Measurements from ENCODE around the gene TANGO2.

Gene TANGO2

DNA sequence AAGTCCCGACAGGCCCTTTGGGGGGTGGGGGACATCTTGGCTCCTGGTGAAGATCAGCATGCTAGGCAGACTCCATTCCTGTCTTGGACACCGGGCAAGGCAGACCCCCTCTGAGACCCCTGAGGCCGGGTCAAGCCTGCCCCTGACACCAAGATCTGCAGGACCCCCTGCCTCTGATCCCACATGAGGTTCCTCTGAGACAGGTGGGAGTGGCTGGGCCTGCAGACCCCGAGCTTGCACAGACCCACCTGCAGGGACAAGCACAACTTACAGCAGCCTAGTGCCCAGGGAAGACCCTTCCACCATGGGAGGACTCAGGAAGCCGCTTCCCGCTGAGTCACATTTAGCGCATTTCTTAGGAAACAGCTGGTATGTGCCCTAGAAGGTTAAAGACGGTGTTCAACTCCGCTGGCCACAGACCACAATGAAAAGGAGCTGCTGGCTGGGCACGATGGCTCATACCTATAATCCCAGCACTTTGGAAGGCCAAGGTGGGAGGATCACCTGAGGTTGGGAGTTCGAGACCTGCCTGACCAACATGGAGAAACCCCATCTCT, 19.8 kb upstream of the TANGO2 start:
- no peak for ATAC-seq (ENCODE audit: insufficient read depth, low read depth)

DNA sequence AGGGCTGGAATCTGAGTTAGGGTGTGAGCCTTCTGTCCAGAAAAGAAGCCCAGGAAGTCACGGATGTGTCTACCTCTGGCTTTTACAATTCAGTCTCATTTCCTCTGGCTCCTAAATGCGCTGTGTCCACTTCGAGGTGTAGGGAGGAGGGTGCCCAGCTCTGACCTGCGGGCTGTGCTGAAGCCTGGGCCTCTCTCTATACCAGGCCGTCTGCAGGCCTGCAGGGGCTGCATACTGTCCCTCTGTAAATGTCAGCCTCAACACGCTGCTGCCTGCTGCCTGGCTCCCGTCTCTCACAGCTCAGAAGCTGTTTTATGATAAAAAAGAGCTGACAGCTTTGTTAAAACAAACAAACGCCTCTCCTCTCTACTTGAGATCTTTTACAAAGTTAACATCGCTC, 18.8 kb upstream of the TANGO2 start:
- Histone ChIP-seq H4K20me1 (ENCODE audit: insufficient read depth, low read length) (peaks cover 16% of the 10 kb centered on the region; the same call in 1 of the 2 replicates), H3K9me3 (ENCODE audit: insufficient read depth, low read length, severe bottlenecking) (peaks cover 2% of the 10 kb centered on the region), H2AFZ (ENCODE audit: low read depth, low read length) (no peak overlapping the region), H3K27ac (ENCODE audit: low read length) (no peak overlapping the region), H3K4me2 (ENCODE audit: insufficient read depth, low read length) (no peak overlapping the region), H3K4me1 (ENCODE audit: insufficient read depth, low read length) (no peaks in the 10 kb centered on the region), H3K36me3 (ENCODE audit: insufficient read depth, low read length) (no peaks in the 10 kb centered on the region), H3K4me3 (ENCODE audit: low read depth in 1 of 2, low read length in 2 of 2) (no peak overlapping the region), H3K79me2 (ENCODE audit: insufficient read depth, low read length) (no peaks in the 10 kb centered on the region), H3K9ac (ENCODE audit: low read depth, low read length) (no peak overlapping the region), H3K27me3 (ENCODE audit: insufficient read depth, low read length, poor library complexity) (no peaks in the 10 kb centered on the region)
- DNase-seq = no peak
- TF ChIP-seq, protein P1, sequence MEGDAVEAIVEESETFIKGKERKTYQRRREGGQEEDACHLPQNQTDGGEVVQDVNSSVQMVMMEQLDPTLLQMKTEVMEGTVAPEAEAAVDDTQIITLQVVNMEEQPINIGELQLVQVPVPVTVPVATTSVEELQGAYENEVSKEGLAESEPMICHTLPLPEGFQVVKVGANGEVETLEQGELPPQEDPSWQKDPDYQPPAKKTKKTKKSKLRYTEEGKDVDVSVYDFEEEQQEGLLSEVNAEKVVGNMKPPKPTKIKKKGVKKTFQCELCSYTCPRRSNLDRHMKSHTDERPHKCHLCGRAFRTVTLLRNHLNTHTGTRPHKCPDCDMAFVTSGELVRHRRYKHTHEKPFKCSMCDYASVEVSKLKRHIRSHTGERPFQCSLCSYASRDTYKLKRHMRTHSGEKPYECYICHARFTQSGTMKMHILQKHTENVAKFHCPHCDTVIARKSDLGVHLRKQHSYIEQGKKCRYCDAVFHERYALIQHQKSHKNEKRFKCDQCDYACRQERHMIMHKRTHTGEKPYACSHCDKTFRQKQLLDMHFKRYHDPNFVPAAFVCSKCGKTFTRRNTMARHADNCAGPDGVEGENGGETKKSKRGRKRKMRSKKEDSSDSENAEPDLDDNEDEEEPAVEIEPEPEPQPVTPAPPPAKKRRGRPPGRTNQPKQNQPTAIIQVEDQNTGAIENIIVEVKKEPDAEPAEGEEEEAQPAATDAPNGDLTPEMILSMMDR (IDR thresholded peaks at IDR 0.05; ENCODE audit: borderline replicate concordance, extremely low read depth, low read length, poor library complexity, severe bottlenecking) = no peak
- no peak for TF ChIP-seq EZH2 (IDR thresholded peaks at IDR 0.05; ENCODE audit: borderline replicate concordance, low read depth, low read length, severe bottlenecking)
- ATAC-seq (ENCODE audit: insufficient read depth, low read depth) = no peak

More for the DNA sequence above, 19.8 kb upstream of the TANGO2 start:
- Histone ChIP-seq H4K20me1 (ENCODE audit: insufficient read depth, low read length) (peaks cover 18% of the 10 kb centered on the region; the same call in 1 of the 2 replicates), H3K27ac (ENCODE audit: low read length) (no peak overlapping the region), H3K4me3 (ENCODE audit: low read depth in 1 of 2, low read length in 2 of 2) (no peak overlapping the region), H3K4me1 (ENCODE audit: insufficient read depth, low read length) (no peaks in the 10 kb centered on the region), H3K4me2 (ENCODE audit: insufficient read depth, low read length) (no peak overlapping the region), H3K9ac (ENCODE audit: low read depth, low read length) (no peak overlapping the region), H3K79me2 (ENCODE audit: insufficient read depth, low read length) (no peaks in the 10 kb centered on the region), H3K27me3 (ENCODE audit: insufficient read depth, low read length, poor library complexity) (no peaks in the 10 kb centered on the region), H2AFZ (ENCODE audit: low read depth, low read length) (no peak overlapping the region), H3K36me3 (ENCODE audit: insufficient read depth, low read length) (no peaks in the 10 kb centered on the region), H3K9me3 (ENCODE audit: insufficient read depth, low read length, severe bottlenecking) (peaks cover 2% of the 10 kb centered on the region)
- DNase-seq = no peak
- no peak for TF ChIP-seq EZH2 (IDR thresholded peaks at IDR 0.05; ENCODE audit: borderline replicate concordance, low read depth, low read length, severe bottlenecking)
- TF ChIP-seq, protein P1 (IDR thresholded peaks at IDR 0.05; ENCODE audit: borderline replicate concordance, extremely low read depth, low read length, poor library complexity, severe bottlenecking) = no peak

DNA sequence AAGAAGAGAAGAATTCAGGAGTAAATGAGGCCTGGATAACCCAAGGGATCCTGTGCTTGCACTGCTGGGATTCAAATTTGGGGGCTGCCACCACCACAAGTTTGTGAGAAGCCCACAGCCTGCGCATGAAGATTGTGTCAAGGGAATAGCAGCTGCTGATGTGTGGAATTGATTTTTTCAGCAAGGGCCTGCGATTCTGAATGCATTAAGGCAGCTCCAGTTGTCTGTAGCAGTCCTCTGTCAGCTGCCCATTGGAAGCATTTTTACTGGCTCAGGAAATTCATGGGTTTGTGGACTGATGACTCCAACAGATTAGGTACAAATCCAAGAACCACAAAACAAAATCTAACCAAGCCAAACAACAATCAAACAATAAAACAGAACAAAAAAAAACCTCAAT, 18.3 kb upstream of the TANGO2 start:
- ATAC-seq (ENCODE audit: insufficient read depth, low read depth) (no peak), DNase-seq (no peak)
- H3K4me2 ChIP-seq (ENCODE audit: insufficient read depth, low read length) = no peak overlapping the region
- H3K4me1 ChIP-seq (ENCODE audit: insufficient read depth, low read length) = no peaks in the 10 kb centered on the region
- H3K27me3 ChIP-seq (ENCODE audit: insufficient read depth, low read length, poor library complexity) = no peaks in the 10 kb centered on the region
- no peaks in the 10 kb centered on the region for H3K36me3 ChIP-seq (ENCODE audit: insufficient read depth, low read length)
- H3K9ac ChIP-seq (ENCODE audit: low read depth, low read length) = no peak overlapping the region
- no peak overlapping the region for H3K27ac ChIP-seq (ENCODE audit: low read length)
- H3K79me2 ChIP-seq (ENCODE audit: insufficient read depth, low read length) = no peaks in the 10 kb centered on the region
- 0 out of 2 replicates have a peak, but pooled peaks cover 12% of the 10 kb centered on the region for H4K20me1 ChIP-seq (ENCODE audit: insufficient read depth, low read length)
- H3K9me3 ChIP-seq (ENCODE audit: insufficient read depth, low read length, severe bottlenecking) = peaks cover 2% of the 10 kb centered on the region
- TF ChIP-seq, protein P1 (IDR thresholded peaks at IDR 0.05; ENCODE audit: borderline replicate concordance, extremely low read depth, low read length, poor library complexity, severe bottlenecking) = no peak
- no peak for TF ChIP-seq EZH2 (IDR thresholded peaks at IDR 0.05; ENCODE audit: borderline replicate concordance, low read depth, low read length, severe bottlenecking)
- H3K4me3 ChIP-seq (ENCODE audit: low read depth in 1 of 2, low read length in 2 of 2) = no peak overlapping the region
- H2AFZ ChIP-seq (ENCODE audit: low read depth, low read length) = no peak overlapping the region
